GM19455 (cell line): ENCODE measurements around the gene NSUN4.
"Not testable (repeated sequence)": the region's sequence is repeated elsewhere in the genome, so short reads cannot be mapped to it uniquely, and the experiment has no call there.

Experiments used
- ATAC-seq: cut with Tn5 transposase; IDR thresholded peaks from one replicate; pipeline ENCODE4 v1.9.1; 2021; ENCODE audit not compliant: unreplicated experiment

The NSUN4 gene

GRCh38 chr1:46340404-46341221, at the start of gene NSUN4:
Gene NSUN4 (plus strand): TSS chr1:46340807. CDS start chr1:46340827, 20 bp downstream.
- ATAC-seq = peak; percentile 77

GRCh38 chr1:46295306-46295705, 45.3 kb upstream of the NSUN4 start:
- no peak for ATAC-seq

GRCh38 chr1:46298387-46298786, 42.2 kb upstream of the NSUN4 start:
- no peak for ATAC-seq

GRCh38 chr1:46300673-46301405, 39.8 kb upstream of the NSUN4 start:
- no peak for ATAC-seq

- ATAC-seq = no peak
Measured at GRCh38 chr1:46301406-46301807, 39.2 kb upstream of the NSUN4 start.

GRCh38 chr1:46301808-46302640, 38.6 kb upstream of the NSUN4 start:
- ATAC-seq = peak; percentile 30

- peak; percentile 7 for ATAC-seq
Measured at GRCh38 chr1:46302641-46303037, 38.0 kb upstream of the NSUN4 start.

- ATAC-seq = peak; percentile 68
Measured at GRCh38 chr1:46303038-46303871, 37.4 kb upstream of the NSUN4 start, which contains the start of the genes LRRC41 and UQCRH. Gene LRRC41 (minus strand): TSS chr1:46303616. CDS start chr1:46303322, 294 bp downstream. Gene UQCRH (plus strand): TSS chr1:46303698. CDS start chr1:46303767, 69 bp downstream.

GRCh38 chr1:46303872-46304326, 36.7 kb upstream of the NSUN4 start:
- peak; percentile 1 for ATAC-seq

- ATAC-seq = no peak
Measured at GRCh38 chr1:46306159-46306530, 34.5 kb upstream of the NSUN4 start.

- ATAC-seq = no peak
Measured at GRCh38 chr1:46309401-46310159, 31.0 kb upstream of the NSUN4 start.

- ATAC-seq = no peak
Measured at GRCh38 chr1:46310321-46310720, 30.3 kb upstream of the NSUN4 start.

- no peak for ATAC-seq
Measured at GRCh38 chr1:46315669-46316403, 24.8 kb upstream of the NSUN4 start.

GRCh38 chr1:46317323-46317722, 23.3 kb upstream of the NSUN4 start:
- ATAC-seq = no peak

GRCh38 chr1:46319301-46319700, 21.3 kb upstream of the NSUN4 start:
- not testable (repeated sequence) for ATAC-seq

- ATAC-seq = not testable (repeated sequence)
Measured at GRCh38 chr1:46319960-46320914, 20.4 kb upstream of the NSUN4 start.

GRCh38 chr1:46322191-46322590, 18.4 kb upstream of the NSUN4 start:
- not testable (repeated sequence) for ATAC-seq
